Vagina (tissue), 2 donors: ENCODE measurements around the gene B3GALNT1. TPM values are rescaled to one million over a fixed set of nuclear protein-coding genes. Genes with fewer than 3 reads are reported as not detected.

ENCODE experiments used
- DNase-seq, 2 donors: peaks; one replicate each; pipeline ENCODE4 v3.0.0-alpha.2; 2017; ENCODE audit errors: extremely low spot score in 2 of 2
- H3K27ac ChIP-seq: fragments of 200-600 bp; sonication (generic); one replicate; pipeline ENCODE4 v1.5.1; 2019
- H3K27me3 ChIP-seq: fragments of 200-600 bp; sonication (generic); one replicate; pipeline ENCODE4 v1.5.1; 2019
- H3K36me3 ChIP-seq, 2 donors: fragments of 200-600 bp; sonication (generic); one replicate each; pipeline ENCODE4 v1.5.1; 2017 to 2019
- H3K4me1 ChIP-seq: fragments of 200-600 bp; sonication (generic); one replicate; pipeline ENCODE4 v1.5.1; 2019
- H3K4me3 ChIP-seq, 2 donors: fragments of 200-600 bp; sonication (generic); 1 replicate in 1 of 2; 2 replicates in 1 of 2; pipeline ENCODE4 v1.5.1; 2016 to 2019
- H3K9me3 ChIP-seq: fragments of 200-600 bp; sonication (generic); one replicate; pipeline ENCODE4 v1.5.1; 2019
- CTCF ChIP-seq, 3 experiments: fragments of 450-650 bp in 2 of 3; fragments of 200-600 bp in 1 of 3; sonication (generic) in 1 of 3; IDR thresholded peaks; one replicate each; pipeline ENCODE4 v1.5.1; 2017 to 2019; ENCODE audit warnings: antibody characterized with exemption in 3 of 3, mild to moderate bottlenecking in 2 of 3, moderate library complexity in 2 of 3
- POLR2A ChIP-seq, 2 donors: fragments of 450-650 bp; IDR thresholded peaks; one replicate each; pipeline ENCODE4 v1.6.1; 2017; ENCODE audit warnings: antibody characterized with exemption in 2 of 2, mild to moderate bottlenecking in 2 of 2, moderate library complexity in 2 of 2
- POLR2AphosphoS5 ChIP-seq, 2 donors: sonication (generic); formaldehyde crosslinking; IDR thresholded peaks; one replicate each; pipeline ENCODE4 v1.9.0; 2017; ENCODE audit warnings: antibody characterized with exemption in 2 of 2, mild to moderate bottlenecking in 2 of 2, low read depth in 1 of 2; ENCODE audit not compliant: insufficient read depth in 1 of 2
- intact Hi-C: fragments of 100-400 bp; cut with DNase I; formaldehyde crosslinking; loops from one replicate; pipeline ENCODE4 v1.15.1; 2023
- total RNA-seq: library from RNA; depleted of rRNA; stranded (reverse); fragments of >200 nt; gene quantifications from one replicate; pipeline ENCODE4 v1.2.3, GENCODE V29; 2016

Gene B3GALNT1
- total RNA-seq, 1 donor from 2014 or later: 4.9 TPM

DNA sequence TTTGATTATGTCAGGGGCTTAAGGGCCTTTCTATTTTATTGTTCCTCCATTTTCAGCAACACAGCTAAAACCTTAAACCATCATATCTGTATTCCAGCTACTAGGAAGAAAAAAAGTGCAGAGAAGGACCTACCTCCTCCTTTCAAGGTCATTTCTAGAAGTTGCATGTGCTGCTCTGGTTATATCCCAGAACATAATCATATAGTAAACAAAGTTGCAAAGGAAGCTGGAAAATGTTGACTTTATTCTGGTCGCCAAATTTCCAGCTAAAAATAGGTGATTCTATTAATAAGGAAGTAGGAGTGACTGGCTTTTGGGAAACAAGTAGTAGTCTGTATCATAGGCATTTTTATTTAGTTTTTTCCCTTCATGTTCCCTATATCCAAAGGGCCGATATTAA is 21.3 kb upstream of the B3GALNT1 start:
- no peaks in the 10 kb centered on the region for H3K4me1 ChIP-seq

GRCh38 chr3:161117646-161118045 is 12.5 kb upstream of the B3GALNT1 start:
- TF ChIP-seq POLR2A (IDR thresholded peaks at IDR 0.05) (no peak), POLR2AphosphoS5 (IDR thresholded peaks at IDR 0.05; ENCODE audit: insufficient read depth in 1 of 2, low read depth in 1 of 2) (no peak), CTCF (IDR thresholded peaks at IDR 0.05) (no peak)
- DNase-seq: no peak
- no peak overlapping the region for H3K4me3 ChIP-seq
- intact Hi-C loops: no loop called here
- H3K9me3 ChIP-seq: no peaks in the 10 kb centered on the region
- H3K36me3 ChIP-seq: no peaks in the 10 kb centered on the region
- no peaks in the 10 kb centered on the region for H3K4me1 ChIP-seq
- H3K27me3 ChIP-seq: no peaks in the 10 kb centered on the region
- no peak overlapping the region for H3K27ac ChIP-seq

More for the DNA sequence above, 21.3 kb upstream of the B3GALNT1 start:
- Histone ChIP-seq H3K27ac (no peak overlapping the region), H3K9me3 (peaks cover 5% of the 10 kb centered on the region), H3K27me3 (no peaks in the 10 kb centered on the region), H3K36me3 (no peaks in the 10 kb centered on the region), H3K4me3 (no peak overlapping the region)
- TF ChIP-seq POLR2A (IDR thresholded peaks at IDR 0.05) (no peak), POLR2AphosphoS5 (IDR thresholded peaks at IDR 0.05; ENCODE audit: insufficient read depth in 1 of 2, low read depth in 1 of 2) (no peak), CTCF (IDR thresholded peaks at IDR 0.05) (no peak)
- no peak for DNase-seq
- intact Hi-C loops: no loop called here

GRCh38 chr3:161108840-161109239 is 3.7 kb upstream of the B3GALNT1 start:
- H3K4me1 ChIP-seq: peaks cover 14% of the 10 kb centered on the region
- no peaks in the 10 kb centered on the region for H3K36me3 ChIP-seq
- intact Hi-C loops: no loop called here
- H3K27ac ChIP-seq: no peak overlapping the region
- no peak for DNase-seq
- no peak overlapping the region for H3K4me3 ChIP-seq
- TF ChIP-seq CTCF (IDR thresholded peaks at IDR 0.05) (no peak), POLR2A (IDR thresholded peaks at IDR 0.05) (no peak), POLR2AphosphoS5 (IDR thresholded peaks at IDR 0.05; ENCODE audit: insufficient read depth in 1 of 2, low read depth in 1 of 2) (no peak)
- H3K27me3 ChIP-seq: no peaks in the 10 kb centered on the region
- H3K9me3 ChIP-seq: no peaks in the 10 kb centered on the region

GRCh38 chr3:161107311-161107710 is 2.2 kb upstream of the B3GALNT1 start:
- Histone ChIP-seq H3K36me3 (no peaks in the 10 kb centered on the region), H3K4me1 (peaks cover 15% of the 10 kb centered on the region), H3K27ac (no peak overlapping the region), H3K4me3 (no peak overlapping the region), H3K27me3 (no peaks in the 10 kb centered on the region), H3K9me3 (no peaks in the 10 kb centered on the region)
- TF ChIP-seq POLR2AphosphoS5 (IDR thresholded peaks at IDR 0.05; ENCODE audit: insufficient read depth in 1 of 2, low read depth in 1 of 2) (no peak), CTCF (IDR thresholded peaks at IDR 0.05) (no peak), POLR2A (IDR thresholded peaks at IDR 0.05) (no peak)
- no peak for DNase-seq
- intact Hi-C loops: no loop called here

GRCh38 chr3:161103776-161104385 is 1.3 kb downstream of the B3GALNT1 start:
- intact Hi-C loops: no loop called here
- Histone ChIP-seq H3K27ac (no peak overlapping the region), H3K4me1 (peaks cover 15% of the 10 kb centered on the region), H3K4me3 (peak overlapping the region; percentile 68 to 91), H3K27me3 (no peaks in the 10 kb centered on the region), H3K36me3 (peaks cover 0 to 1% of the 10 kb centered on the region in 2 donors), H3K9me3 (no peaks in the 10 kb centered on the region)
- TF ChIP-seq POLR2AphosphoS5 (IDR thresholded peaks at IDR 0.05; ENCODE audit: insufficient read depth in 1 of 2, low read depth in 1 of 2): no peak
- TF ChIP-seq CTCF (IDR thresholded peaks at IDR 0.05): no peak
- TF ChIP-seq POLR2A (IDR thresholded peaks at IDR 0.05): no peak
- no peak for DNase-seq
